Keratinocyte (primary cell): ENCODE results near the gene ABCC8. TPM values are rescaled to one million over a fixed set of nuclear protein-coding genes. Genes with fewer than 3 reads are reported as not detected.

Source experiments
- DNase-seq: peaks from one replicate; pipeline ENCODE4 v3.0.0-alpha.2; 2011; ENCODE audit warnings: low read depth, missing footprints, low spot score
- FAIRE-seq: peaks from 2 replicates; lab custom pipeline; 2011; peaks lifted over from hg19 to GRCh38; lab: Jason Lieb, UNC
- H2AFZ ChIP-seq: 2 replicates; pipeline ENCODE4 v1.6.0; 2012; ENCODE audit warnings: low read length, control low read depth, inconsistent platforms; ENCODE audit not compliant: control insufficient read depth
- H3K27ac ChIP-seq: 2 replicates; pipeline ENCODE4 v1.5.1; 2011; ENCODE audit warnings: low read length; ENCODE audit not compliant: control insufficient read depth, insufficient read depth
- H3K27me3 ChIP-seq: 3 replicates; pipeline ENCODE4 v1.6.0; 2011; ENCODE audit warnings: low read length; ENCODE audit not compliant: control insufficient read depth, insufficient read depth; ENCODE audit errors: extremely low read depth
- H3K36me3 ChIP-seq, 2 experiments: 2 replicates in 1 of 2; 3 replicates in 1 of 2; pipeline ENCODE4 v1.5.1; 2011; ENCODE audit warnings: low read length in 2 of 2, mild to moderate bottlenecking in 1 of 2; ENCODE audit not compliant: control insufficient read depth in 2 of 2, insufficient read depth in 2 of 2; ENCODE audit errors: extremely low read depth in 1 of 2
- H3K4me1 ChIP-seq: 3 replicates; pipeline ENCODE4 v1.5.1; 2011; ENCODE audit warnings: low read length; ENCODE audit not compliant: control insufficient read depth, insufficient read depth; ENCODE audit errors: extremely low read depth
- H3K4me2 ChIP-seq: 3 replicates; pipeline ENCODE4 v1.6.0; 2011; ENCODE audit warnings: low read depth, low read length; ENCODE audit not compliant: control insufficient read depth, insufficient read depth; ENCODE audit errors: extremely low read depth
- H3K4me3 ChIP-seq, 3 experiments: fragments of 200-600 bp in 1 of 3; sonication (generic) in 1 of 3; 2 replicates in 2 of 3; 3 replicates in 1 of 3; pipeline ENCODE4 v1.5.1; 2011 to 2016; ENCODE audit warnings: low read length in 3 of 3, mild to moderate bottlenecking in 3 of 3, control low read depth in 2 of 3, inconsistent platforms in 1 of 3, low read depth in 1 of 3, mixed read lengths in 1 of 3, mixed run types in 1 of 3, moderate library complexity in 1 of 3; ENCODE audit not compliant: control insufficient read depth in 2 of 3, insufficient read depth in 2 of 3; ENCODE audit errors: extremely low read depth in 1 of 3
- H3K79me2 ChIP-seq: 2 replicates; pipeline ENCODE4 v1.6.0; 2012; ENCODE audit warnings: low read length; ENCODE audit not compliant: control insufficient read depth, insufficient read depth
- H3K9ac ChIP-seq: 3 replicates; pipeline ENCODE4 v1.6.0; 2011; ENCODE audit warnings: low read length; ENCODE audit not compliant: control insufficient read depth, insufficient read depth; ENCODE audit errors: extremely low read depth
- H3K9me1 ChIP-seq: 3 replicates; pipeline ENCODE4 v1.6.0; 2011; ENCODE audit warnings: low read length; ENCODE audit not compliant: control insufficient read depth, insufficient read depth; ENCODE audit errors: extremely low read depth
- H3K9me3 ChIP-seq: 2 replicates; pipeline ENCODE4 v1.5.1; 2012; ENCODE audit warnings: low read depth, low read length; ENCODE audit not compliant: control insufficient read depth
- H4K20me1 ChIP-seq: 3 replicates; pipeline ENCODE4 v1.6.0; 2011; ENCODE audit warnings: low read length; ENCODE audit not compliant: control insufficient read depth, insufficient read depth; ENCODE audit errors: extremely low read depth
- EZH2 ChIP-seq: IDR thresholded peaks from one replicate; pipeline ENCODE4 v1.6.1; 2012; ENCODE audit warnings: inconsistent platforms, mild to moderate bottlenecking, low read length, moderate library complexity
- dilution Hi-C: fragments of 300-500 bp; cut with MboI; formaldehyde crosslinking; loops from one replicate; pipeline ENCODE4 v1.7.0; 2020; ENCODE audit warnings: low sequenced_read_pairs; ENCODE audit not compliant: extremely low pct_ligation_motif_present
- polyA plus RNA-seq, 5 experiments: library from polyadenylated mRNA; depleted of rRNA in 3 of 5; stranded (reverse) in 3 of 5; stranded (forward) in 1 of 5; unstranded in 1 of 5; fragments of >200 nt; gene quantifications; 1 replicate in 1 of 5; 2 replicates in 3 of 5; 3 replicates in 1 of 5; pipeline versions ENCODE4 v1.2.1 to v1.2.3, GENCODE V29; 2011 to 2012; ENCODE audit warnings: missing spikeins in 2 of 5, low read depth in 1 of 5, low replicate concordance in 1 of 5
- TF ChIP-seq, protein P1 (sequence below), 3 experiments: IDR thresholded peaks in 1 of 3; conservative IDR thresholded peaks in 1 of 3; optimal IDR thresholded peaks in 1 of 3; 2 replicates in 2 of 3; 3 replicates in 1 of 3; pipeline versions ENCODE3 to v1.5.1; 2011; ENCODE audit warnings: low read length in 3 of 3, mild to moderate bottlenecking in 3 of 3, moderate library complexity in 2 of 3, control low read depth in 1 of 3, inconsistent platforms in 1 of 3; ENCODE audit not compliant: insufficient read depth in 2 of 3; ENCODE audit errors: extremely low read depth in 1 of 3

Gene ABCC8
- polyA plus RNA-seq, 1 donor (not counting 4 experiments of a cell fraction or from before 2014, with no cell fraction given) = not detected

GRCh38 chr11:17423533-17424310 lies 52.9 kb downstream of the ABCC8 start:
- Histone ChIP-seq H3K27ac (no peak overlapping the region), H3K9ac (no peak overlapping the region), H3K4me1 (no peaks in the 10 kb centered on the region), H3K79me2 (no peaks in the 10 kb centered on the region), H3K4me2 (no peak overlapping the region), H3K4me3 (no peak overlapping the region), H3K9me1 (no peaks in the 10 kb centered on the region), H3K27me3 (peaks cover 19% of the 10 kb centered on the region), H3K9me3 (no peaks in the 10 kb centered on the region), H4K20me1 (no peaks in the 10 kb centered on the region), H3K36me3 (no peaks in the 10 kb centered on the region), H2AFZ (no peak overlapping the region)
- TF ChIP-seq EZH2 = no peak
- TF ChIP-seq, protein P1, sequence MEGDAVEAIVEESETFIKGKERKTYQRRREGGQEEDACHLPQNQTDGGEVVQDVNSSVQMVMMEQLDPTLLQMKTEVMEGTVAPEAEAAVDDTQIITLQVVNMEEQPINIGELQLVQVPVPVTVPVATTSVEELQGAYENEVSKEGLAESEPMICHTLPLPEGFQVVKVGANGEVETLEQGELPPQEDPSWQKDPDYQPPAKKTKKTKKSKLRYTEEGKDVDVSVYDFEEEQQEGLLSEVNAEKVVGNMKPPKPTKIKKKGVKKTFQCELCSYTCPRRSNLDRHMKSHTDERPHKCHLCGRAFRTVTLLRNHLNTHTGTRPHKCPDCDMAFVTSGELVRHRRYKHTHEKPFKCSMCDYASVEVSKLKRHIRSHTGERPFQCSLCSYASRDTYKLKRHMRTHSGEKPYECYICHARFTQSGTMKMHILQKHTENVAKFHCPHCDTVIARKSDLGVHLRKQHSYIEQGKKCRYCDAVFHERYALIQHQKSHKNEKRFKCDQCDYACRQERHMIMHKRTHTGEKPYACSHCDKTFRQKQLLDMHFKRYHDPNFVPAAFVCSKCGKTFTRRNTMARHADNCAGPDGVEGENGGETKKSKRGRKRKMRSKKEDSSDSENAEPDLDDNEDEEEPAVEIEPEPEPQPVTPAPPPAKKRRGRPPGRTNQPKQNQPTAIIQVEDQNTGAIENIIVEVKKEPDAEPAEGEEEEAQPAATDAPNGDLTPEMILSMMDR (optimal IDR thresholded peaks at IDR 0.05 in 1 of 3, IDR thresholded peaks at IDR 0.05 in 1 of 3, conservative IDR thresholded peaks at IDR 0.05 in 1 of 3; ENCODE audit: extremely low read depth in 1 of 3, insufficient read depth in 2 of 3, low read length in 3 of 3) = no peak
- DNase-seq (no peak), FAIRE-seq (no peak)
- dilution Hi-C loops = no loop called here

GRCh38 chr11:17421781-17422180 lies 54.9 kb downstream of the ABCC8 start:
- Histone ChIP-seq H3K4me3 (no peak overlapping the region), H3K9ac (no peak overlapping the region), H3K4me2 (no peak overlapping the region), H3K27ac (no peak overlapping the region), H3K4me1 (no peaks in the 10 kb centered on the region), H3K36me3 (no peaks in the 10 kb centered on the region), H2AFZ (no peak overlapping the region), H3K9me1 (no peaks in the 10 kb centered on the region), H3K27me3 (peaks cover 18% of the 10 kb centered on the region), H4K20me1 (no peaks in the 10 kb centered on the region), H3K79me2 (no peaks in the 10 kb centered on the region), H3K9me3 (no peaks in the 10 kb centered on the region)
- dilution Hi-C loops = no loop called here
- FAIRE-seq (no peak), DNase-seq (no peak)
- no peak for TF ChIP-seq EZH2
- TF ChIP-seq, protein P1 (optimal IDR thresholded peaks at IDR 0.05 in 1 of 3, IDR thresholded peaks at IDR 0.05 in 1 of 3, conservative IDR thresholded peaks at IDR 0.05 in 1 of 3; ENCODE audit: extremely low read depth in 1 of 3, insufficient read depth in 2 of 3, low read length in 3 of 3) = no peak
